Left renal pelvis (tissue), 4 donors: Measurements from ENCODE around the gene EXT2. TPM values are rescaled to one million over a fixed set of nuclear protein-coding genes. Genes with fewer than 3 reads are reported as not detected.

ENCODE experiments used
- DNase-seq, 4 donors: peaks; one replicate each; pipeline ENCODE4 v3.0.0-alpha.2; 2013; ENCODE audit warnings: low read depth in 4 of 4, low spot score in 3 of 4
- polyA plus RNA-seq, 4 donors: library from polyadenylated mRNA; unstranded; fragments of 120-200 nt; gene quantifications; one replicate each; pipeline ENCODE4 v1.2.1, GENCODE V29; 2013; ENCODE audit not compliant: insufficient read length in 4 of 4

EXT2 gene
- polyA plus RNA-seq: 100 to 1,000 TPM in 1 of 4 donors, 10 to 100 TPM in 3; 64.3 to 103 (median 74.3) TPM

DNA sequence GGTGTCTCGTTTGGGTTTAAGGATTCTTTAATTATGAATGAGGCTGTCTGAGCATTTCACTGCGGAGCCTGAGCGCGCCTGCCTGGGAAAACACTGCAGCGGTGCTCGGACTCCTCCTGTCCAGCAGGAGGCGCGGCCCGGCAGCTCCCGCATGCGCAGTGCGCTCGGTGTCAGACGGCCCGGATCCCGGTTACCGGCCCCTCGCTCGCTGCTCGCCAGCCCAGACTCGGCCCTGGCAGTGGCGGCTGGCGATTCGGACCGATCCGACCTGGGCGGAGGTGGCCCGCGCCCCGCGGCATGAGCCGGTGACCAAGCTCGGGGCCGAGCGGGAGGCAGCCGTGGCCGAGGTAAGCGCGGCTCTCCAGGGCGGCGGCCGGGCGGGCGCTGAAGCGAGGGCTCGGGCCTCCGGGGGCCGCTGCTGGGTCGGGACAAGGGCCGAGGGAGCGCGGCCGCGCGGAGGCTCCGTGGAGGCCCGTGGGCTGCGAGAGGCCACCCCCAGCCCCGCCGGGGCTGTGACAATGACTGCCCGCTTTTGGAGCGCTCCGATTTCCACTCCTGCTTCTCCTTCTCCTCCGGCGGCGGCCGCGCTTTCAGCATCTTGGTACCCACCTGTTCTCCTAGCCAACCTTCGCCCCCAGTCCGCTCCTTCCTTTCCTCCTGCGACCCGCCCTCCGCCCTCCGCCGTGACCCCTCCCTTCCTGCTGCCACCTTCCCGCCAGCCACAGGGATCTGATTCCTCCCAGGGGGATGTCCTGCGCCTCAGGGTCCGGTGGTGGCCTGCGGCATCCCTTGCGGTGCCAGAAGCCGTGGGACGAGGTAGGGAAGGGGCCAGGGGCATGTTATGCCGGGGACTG, at the start of gene EXT2:
EXT2 (plus strand) TSS at position 173 of the 854 bp plus-strand sequence. CDS start 12,035 bp downstream, outside the sequence.
- DNase-seq: peak; percentile 59 to 72 (median 68)

GRCh38 chr11:44046182-44046581, 49.3 kb upstream of the EXT2 start:
- DNase-seq: no peak

DNA sequence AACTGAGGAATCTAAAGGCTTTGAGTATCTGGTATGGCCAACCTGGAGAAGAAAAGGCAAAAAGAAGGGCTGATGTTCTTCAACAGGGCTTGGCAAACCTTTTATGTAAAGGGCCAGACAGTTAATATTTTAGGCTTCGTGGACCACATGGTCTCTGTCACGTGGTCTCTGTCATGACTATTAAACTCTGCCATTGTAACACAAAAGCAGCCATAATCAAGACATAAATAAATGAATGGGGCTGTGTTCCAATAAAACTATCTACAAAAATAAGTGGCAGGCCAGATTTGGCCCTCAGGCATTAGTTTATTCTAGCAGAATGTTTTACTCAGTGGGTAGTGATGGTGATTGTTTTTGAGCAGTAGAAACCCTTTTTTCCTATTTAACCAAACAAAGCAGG, 48.2 kb upstream of the EXT2 start:
- DNase-seq: no peak

GRCh38 chr11:44047931-44048431, 47.5 kb upstream of the EXT2 start, which contains the start of gene ACCSL:
TSS of gene ACCSL (plus strand) at chr11:44047981. CDS start at chr11:44048037, 56 bp downstream.
- DNase-seq: no peak

DNA sequence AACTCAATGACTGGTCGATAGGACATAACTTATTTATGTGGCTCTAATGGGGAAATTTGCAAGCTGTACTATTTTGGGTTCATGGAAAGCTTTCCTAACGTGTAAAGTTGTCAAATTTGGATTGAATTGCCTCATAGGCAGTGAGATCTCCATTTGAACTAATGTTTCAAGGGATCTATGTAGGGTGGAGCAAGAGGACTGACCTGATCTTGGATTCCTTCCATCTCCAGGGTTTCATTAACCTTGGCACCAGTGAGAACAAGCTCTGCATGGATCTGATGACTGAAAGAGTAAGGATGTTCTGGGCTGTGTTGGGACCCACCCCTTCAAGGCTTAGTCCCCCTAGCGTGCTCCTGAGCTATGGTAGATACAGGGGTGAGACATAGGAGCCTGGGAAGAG, 45.6 kb upstream of the EXT2 start:
- DNase-seq: no peak

- DNase-seq: no peak
These were observed 44.3 kb upstream of the EXT2 start for GRCh38 chr11:44051171-44051570.

GRCh38 chr11:44057340-44057739, 38.1 kb upstream of the EXT2 start:
- DNase-seq: no peak

- DNase-seq: no peak
These were observed 37.2 kb upstream of the EXT2 start for GRCh38 chr11:44058275-44058674.

DNA sequence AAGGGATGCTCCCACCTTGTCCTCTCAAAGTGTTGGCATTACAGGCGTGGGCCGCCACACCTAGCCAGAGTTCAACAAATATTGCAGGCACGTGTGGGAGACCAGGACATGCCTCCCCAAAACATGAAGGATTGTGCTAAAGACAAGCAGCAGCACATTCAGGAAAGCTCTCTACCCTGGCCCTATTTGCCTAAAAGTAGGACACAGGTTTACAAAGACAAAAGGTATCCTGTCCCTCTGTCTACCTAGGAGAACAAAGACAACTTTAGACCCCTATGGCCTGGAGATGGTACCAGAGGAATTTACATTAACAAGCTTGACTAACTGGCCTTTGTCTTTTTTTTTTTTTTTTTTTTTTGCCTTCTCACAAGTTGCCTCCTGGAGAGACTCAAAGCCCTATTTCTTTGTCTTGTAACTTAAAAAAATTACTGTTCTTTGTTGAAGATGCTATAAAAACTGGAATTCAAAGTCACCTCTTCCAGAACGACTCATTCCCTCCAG, 30.3 kb upstream of the EXT2 start:
- DNase-seq: no peak

DNA sequence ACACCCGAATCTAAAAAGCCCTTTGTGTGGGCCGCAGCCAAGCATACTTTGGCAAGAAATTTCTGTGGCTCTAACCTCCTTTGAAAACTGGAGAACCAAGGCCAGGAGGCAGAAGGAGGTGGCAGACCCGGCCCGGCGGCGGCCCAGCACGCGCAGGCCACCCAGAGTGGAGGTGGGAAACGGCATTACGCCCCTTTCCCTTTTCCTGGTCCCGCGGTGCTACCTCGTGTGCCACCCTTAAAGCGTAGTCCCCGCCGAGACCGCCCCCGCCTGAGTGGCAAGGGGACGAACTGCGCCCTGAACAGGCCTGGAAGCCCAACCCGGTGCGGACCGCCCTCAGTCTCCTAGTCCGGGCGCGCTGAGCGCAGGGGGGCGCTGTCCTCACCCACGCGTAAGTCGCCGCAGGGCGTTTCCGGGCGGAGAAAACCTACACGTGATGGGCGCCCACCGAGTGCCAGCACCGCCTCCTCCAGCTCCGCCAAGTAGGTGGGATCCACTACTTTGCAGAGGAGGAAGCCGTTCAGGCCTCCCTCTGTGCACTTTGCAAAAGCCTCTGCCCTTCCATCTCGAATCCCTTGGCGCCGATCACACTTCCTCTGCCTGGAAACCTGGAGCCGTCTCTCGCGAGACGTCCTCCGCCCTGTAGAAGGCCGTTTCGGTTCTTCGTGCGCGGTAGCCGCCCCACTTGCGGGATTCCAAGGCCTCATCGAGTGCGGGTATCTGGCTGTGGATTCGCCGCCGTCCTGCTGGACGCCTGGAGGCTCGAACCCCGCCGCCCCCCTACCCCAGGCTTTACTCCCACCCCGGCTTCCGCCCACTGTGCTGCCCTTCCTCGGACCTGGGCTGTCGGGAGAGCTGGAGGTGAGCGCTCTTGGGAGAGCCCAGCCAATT, 29.4 kb upstream of the EXT2 start, which contains the start of gene ACCS:
ACCS (plus strand) TSS at position 430 of the 891 bp plus-strand sequence. CDS start 1,358 bp downstream, outside the sequence.
- peak; percentile 82 to 86 (median 84) for DNase-seq

DNA sequence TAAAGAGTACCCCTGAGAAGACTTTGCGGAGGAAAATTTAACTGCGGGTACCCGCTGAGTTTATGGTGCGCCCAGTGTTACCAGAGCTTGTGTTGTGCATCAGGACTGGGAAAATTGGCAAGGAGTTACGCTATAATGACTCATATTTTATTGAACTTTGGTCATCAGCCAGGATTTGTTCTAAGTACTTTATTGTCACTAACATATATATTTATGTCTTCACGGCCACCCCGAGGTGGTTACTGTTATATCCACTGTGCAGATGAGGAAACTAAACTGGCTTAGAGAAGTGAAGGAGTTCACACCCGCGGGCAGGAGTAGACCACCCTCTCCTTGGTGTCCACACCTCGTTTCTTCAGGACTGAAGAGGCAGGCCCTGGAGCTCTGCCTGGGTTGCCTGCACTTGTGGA, 28.7 kb upstream of the EXT2 start:
- no peak for DNase-seq

GRCh38 chr11:44067266-44067665, 28.2 kb upstream of the EXT2 start:
- DNase-seq: no peak

DNA sequence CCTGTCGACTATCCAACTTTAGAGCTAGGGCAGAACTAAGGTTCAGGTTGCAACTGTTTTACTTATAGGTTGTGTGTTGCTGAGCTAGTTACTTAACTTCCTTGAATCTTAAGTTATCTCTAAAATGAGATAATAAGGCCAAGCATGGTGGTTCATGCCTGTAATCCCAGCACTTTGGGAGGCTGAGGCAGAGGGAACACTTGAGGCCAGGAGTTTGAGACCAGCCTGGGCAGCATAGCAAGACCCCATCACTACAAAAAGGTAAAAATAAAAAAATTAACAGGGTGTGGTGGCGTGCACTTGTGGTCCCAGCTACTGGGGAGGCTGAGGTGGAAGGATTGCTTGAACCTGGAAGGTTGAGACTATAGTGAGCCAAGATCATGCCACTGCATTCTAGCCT, 27.3 kb upstream of the EXT2 start:
- no peak for DNase-seq

DNA sequence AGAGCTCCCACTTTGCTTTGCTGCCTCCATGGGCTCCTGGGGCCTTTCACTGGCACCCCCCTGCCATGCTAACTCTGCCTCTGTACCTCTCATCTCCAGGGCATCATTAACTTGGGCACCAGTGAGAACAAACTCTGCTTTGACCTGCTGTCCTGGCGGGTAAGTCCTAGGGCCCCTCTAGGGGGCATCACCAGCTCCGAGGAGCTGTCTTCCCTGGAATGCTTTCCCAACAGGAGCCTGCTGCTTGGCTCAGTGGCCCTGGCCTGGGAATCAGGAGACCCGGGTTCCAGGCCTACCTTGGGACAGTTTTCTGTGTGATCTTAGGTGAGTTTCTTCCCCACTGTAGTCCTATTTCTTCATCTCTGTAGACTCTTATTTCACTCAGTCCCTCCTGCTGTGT, 24.3 kb upstream of the EXT2 start:
- no peak for DNase-seq

- no peak for DNase-seq
These were observed 22.5 kb upstream of the EXT2 start for GRCh38 chr11:44072757-44073658.

GRCh38 chr11:44078794-44079193, 16.7 kb upstream of the EXT2 start:
- DNase-seq: no peak

DNA sequence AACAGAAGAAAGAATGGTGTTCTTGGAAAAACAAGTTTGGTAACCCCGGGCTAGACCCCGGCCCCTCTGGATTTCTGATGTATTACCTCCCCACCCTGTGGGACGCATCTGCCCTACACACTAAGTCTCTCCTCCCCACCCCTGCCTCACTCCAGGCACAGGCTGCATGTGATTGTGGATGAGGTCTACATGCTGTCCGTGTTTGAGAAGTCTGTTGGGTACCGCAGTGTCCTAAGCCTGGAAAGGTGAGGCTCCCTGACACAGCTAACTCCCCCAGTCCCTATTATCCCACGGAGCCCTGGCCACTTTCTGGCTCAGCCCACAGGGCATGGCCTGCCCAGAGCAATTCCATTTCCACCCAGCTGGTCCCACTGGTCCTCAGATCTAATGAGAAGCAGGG, 16.1 kb upstream of the EXT2 start:
- DNase-seq: no peak

GRCh38 chr11:44080951-44081350, 14.5 kb upstream of the EXT2 start:
- no peak for DNase-seq

- DNase-seq: no peak
These were observed 12.8 kb upstream of the EXT2 start for GRCh38 chr11:44082645-44083044.

GRCh38 chr11:44083433-44083832, 12.0 kb upstream of the EXT2 start:
- DNase-seq: no peak
